Fibroblast of mammary gland (primary cell): Measurements from ENCODE around the gene MAP2.

ENCODE experiments used
- DNase-seq: peaks from one replicate; pipeline ENCODE4 v3.0.0-alpha.2; 2010; ENCODE audit warnings: low read depth
- H3K4me3 ChIP-seq: 2 replicates; pipeline ENCODE4 v1.5.1; 2011; ENCODE audit warnings: low read depth, mild to moderate bottlenecking, low read length, moderate library complexity; ENCODE audit not compliant: control insufficient read depth
- CTCF ChIP-seq: conservative IDR thresholded peaks from 2 replicates; pipeline ENCODE4 v1.5.1; 2011; ENCODE audit warnings: low read depth, low read length, inconsistent platforms; ENCODE audit not compliant: control insufficient read depth, insufficient read depth

Gene MAP2

GRCh38 chr2:209534228-209534627, 110.4 kb downstream of the MAP2 start:
- H3K4me3 ChIP-seq, result no peak overlapping the region
- TF ChIP-seq CTCF, result no peak
- DNase-seq, result no peak

GRCh38 chr2:209536363-209536762, 112.5 kb downstream of the MAP2 start:
- no peak overlapping the region for H3K4me3 ChIP-seq
- TF ChIP-seq CTCF, result no peak
- no peak for DNase-seq

GRCh38 chr2:209547726-209548125, 123.9 kb downstream of the MAP2 start:
- no peak overlapping the region for H3K4me3 ChIP-seq
- DNase-seq, result no peak
- no peak for TF ChIP-seq CTCF

GRCh38 chr2:209549589-209549988, 125.7 kb downstream of the MAP2 start:
- no peak overlapping the region for H3K4me3 ChIP-seq
- TF ChIP-seq CTCF, result no peak
- no peak for DNase-seq

- TF ChIP-seq CTCF, result no peak
- no peak for DNase-seq
- no peak overlapping the region for H3K4me3 ChIP-seq
These were observed 130.1 kb downstream of the MAP2 start for GRCh38 chr2:209553913-209554312.

- DNase-seq, result peak; percentile 64
- peak; percentile 62 for TF ChIP-seq CTCF
- H3K4me3 ChIP-seq, result no peak overlapping the region
These were observed 132.6 kb downstream of the MAP2 start for GRCh38 chr2:209556354-209556961.

- no peak for DNase-seq
- no peak for TF ChIP-seq CTCF
- no peak overlapping the region for H3K4me3 ChIP-seq
These were observed 137.1 kb downstream of the MAP2 start for GRCh38 chr2:209560911-209561310.
